Keratinocyte (primary cell): Measurements from ENCODE around the gene IER5. TPM values are rescaled to one million over a fixed set of nuclear protein-coding genes. Genes with fewer than 3 reads are reported as not detected.

Source experiments
- DNase-seq: peaks from one replicate; pipeline ENCODE4 v3.0.0-alpha.2; 2011; ENCODE audit warnings: low read depth, missing footprints, low spot score
- FAIRE-seq: peaks from 2 replicates; lab custom pipeline; 2011; peaks lifted over from hg19 to GRCh38; lab: Jason Lieb, UNC
- H2AFZ ChIP-seq: 2 replicates; pipeline ENCODE4 v1.6.0; 2012; ENCODE audit warnings: low read length, control low read depth, inconsistent platforms; ENCODE audit not compliant: control insufficient read depth
- H3K27ac ChIP-seq: 2 replicates; pipeline ENCODE4 v1.5.1; 2011; ENCODE audit warnings: low read length; ENCODE audit not compliant: control insufficient read depth, insufficient read depth
- H3K27me3 ChIP-seq: 3 replicates; pipeline ENCODE4 v1.6.0; 2011; ENCODE audit warnings: low read length; ENCODE audit not compliant: control insufficient read depth, insufficient read depth; ENCODE audit errors: extremely low read depth
- H3K36me3 ChIP-seq, 2 experiments: 2 replicates in 1 of 2; 3 replicates in 1 of 2; pipeline ENCODE4 v1.5.1; 2011; ENCODE audit warnings: low read length in 2 of 2, mild to moderate bottlenecking in 1 of 2; ENCODE audit not compliant: control insufficient read depth in 2 of 2, insufficient read depth in 2 of 2; ENCODE audit errors: extremely low read depth in 1 of 2
- H3K4me1 ChIP-seq: 3 replicates; pipeline ENCODE4 v1.5.1; 2011; ENCODE audit warnings: low read length; ENCODE audit not compliant: control insufficient read depth, insufficient read depth; ENCODE audit errors: extremely low read depth
- H3K4me2 ChIP-seq: 3 replicates; pipeline ENCODE4 v1.6.0; 2011; ENCODE audit warnings: low read depth, low read length; ENCODE audit not compliant: control insufficient read depth, insufficient read depth; ENCODE audit errors: extremely low read depth
- H3K4me3 ChIP-seq, 3 experiments: fragments of 200-600 bp in 1 of 3; sonication (generic) in 1 of 3; 2 replicates in 2 of 3; 3 replicates in 1 of 3; pipeline ENCODE4 v1.5.1; 2011 to 2016; ENCODE audit warnings: low read length in 3 of 3, mild to moderate bottlenecking in 3 of 3, control low read depth in 2 of 3, inconsistent platforms in 1 of 3, low read depth in 1 of 3, mixed read lengths in 1 of 3, mixed run types in 1 of 3, moderate library complexity in 1 of 3; ENCODE audit not compliant: control insufficient read depth in 2 of 3, insufficient read depth in 2 of 3; ENCODE audit errors: extremely low read depth in 1 of 3
- H3K79me2 ChIP-seq: 2 replicates; pipeline ENCODE4 v1.6.0; 2012; ENCODE audit warnings: low read length; ENCODE audit not compliant: control insufficient read depth, insufficient read depth
- H3K9ac ChIP-seq: 3 replicates; pipeline ENCODE4 v1.6.0; 2011; ENCODE audit warnings: low read length; ENCODE audit not compliant: control insufficient read depth, insufficient read depth; ENCODE audit errors: extremely low read depth
- H3K9me1 ChIP-seq: 3 replicates; pipeline ENCODE4 v1.6.0; 2011; ENCODE audit warnings: low read length; ENCODE audit not compliant: control insufficient read depth, insufficient read depth; ENCODE audit errors: extremely low read depth
- H3K9me3 ChIP-seq: 2 replicates; pipeline ENCODE4 v1.5.1; 2012; ENCODE audit warnings: low read depth, low read length; ENCODE audit not compliant: control insufficient read depth
- H4K20me1 ChIP-seq: 3 replicates; pipeline ENCODE4 v1.6.0; 2011; ENCODE audit warnings: low read length; ENCODE audit not compliant: control insufficient read depth, insufficient read depth; ENCODE audit errors: extremely low read depth
- CTCF ChIP-seq, 3 experiments: IDR thresholded peaks in 1 of 3; conservative IDR thresholded peaks in 1 of 3; optimal IDR thresholded peaks in 1 of 3; 2 replicates in 2 of 3; 3 replicates in 1 of 3; pipeline versions ENCODE3 to v1.5.1; 2011; ENCODE audit warnings: low read length in 3 of 3, mild to moderate bottlenecking in 3 of 3, moderate library complexity in 2 of 3, control low read depth in 1 of 3, inconsistent platforms in 1 of 3; ENCODE audit not compliant: insufficient read depth in 2 of 3; ENCODE audit errors: extremely low read depth in 1 of 3
- EZH2 ChIP-seq: IDR thresholded peaks from one replicate; pipeline ENCODE4 v1.6.1; 2012; ENCODE audit warnings: inconsistent platforms, mild to moderate bottlenecking, low read length, moderate library complexity
- dilution Hi-C: fragments of 300-500 bp; cut with MboI; formaldehyde crosslinking; loops from one replicate; pipeline ENCODE4 v1.7.0; 2020; ENCODE audit warnings: low sequenced_read_pairs; ENCODE audit not compliant: extremely low pct_ligation_motif_present
- polyA plus RNA-seq, 5 experiments: library from polyadenylated mRNA; depleted of rRNA in 3 of 5; stranded (reverse) in 3 of 5; stranded (forward) in 1 of 5; unstranded in 1 of 5; fragments of >200 nt; gene quantifications; 1 replicate in 1 of 5; 2 replicates in 3 of 5; 3 replicates in 1 of 5; pipeline versions ENCODE4 v1.2.1 to v1.2.3, GENCODE V29; 2011 to 2012; ENCODE audit warnings: missing spikeins in 2 of 5, low read depth in 1 of 5, low replicate concordance in 1 of 5

The IER5 gene
- polyA plus RNA-seq, 1 donor (not counting 4 experiments of a cell fraction or from before 2014, with no cell fraction given): 22.5 TPM

- dilution Hi-C loops: no loop called here
- no peak overlapping the region for H3K4me2 ChIP-seq
- no peaks in the 10 kb centered on the region for H4K20me1 ChIP-seq
- DNase-seq (no peak), FAIRE-seq (no peak)
- no peaks in the 10 kb centered on the region for H3K9me3 ChIP-seq
- peaks cover 67% of the 10 kb centered on the region for H3K4me1 ChIP-seq
- no peaks in the 10 kb centered on the region for H3K9me1 ChIP-seq
- H3K79me2 ChIP-seq: no peaks in the 10 kb centered on the region
- H3K4me3 ChIP-seq: no peak overlapping the region
- no peaks in the 10 kb centered on the region for H3K36me3 ChIP-seq
- TF ChIP-seq CTCF (optimal IDR thresholded peaks at IDR 0.05 in 1 of 3, IDR thresholded peaks at IDR 0.05 in 1 of 3, conservative IDR thresholded peaks at IDR 0.05 in 1 of 3; ENCODE audit: extremely low read depth in 1 of 3, insufficient read depth in 2 of 3, low read length in 3 of 3): no peak
- no peak for TF ChIP-seq EZH2
- H3K9ac ChIP-seq: no peak overlapping the region
- H3K27ac ChIP-seq: no peak overlapping the region
- no peak overlapping the region for H2AFZ ChIP-seq
- no peaks in the 10 kb centered on the region for H3K27me3 ChIP-seq
Observed at GRCh38 chr1:181102841-181103240, 14.3 kb downstream of the IER5 start.

DNA sequence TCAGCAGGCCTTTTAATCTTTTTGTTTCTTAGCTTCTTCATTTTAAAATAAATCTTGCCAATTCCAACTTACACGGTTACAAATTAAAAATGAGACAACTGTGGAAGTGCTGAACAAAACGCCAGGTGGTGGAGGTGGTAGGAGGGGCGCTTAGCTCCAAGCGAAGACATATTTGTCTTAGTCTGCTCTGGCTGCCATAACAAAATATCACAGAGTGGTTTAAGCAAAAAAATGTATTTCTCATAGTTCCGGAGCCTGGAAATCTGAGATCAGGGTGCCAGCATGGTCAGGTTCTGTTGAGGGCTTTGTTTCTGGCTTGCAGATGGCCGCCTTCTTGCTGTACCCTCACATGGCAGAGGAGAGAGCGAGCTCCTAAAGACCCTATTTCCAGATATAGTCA lies 14.9 kb downstream of the IER5 start:
- no peak for DNase-seq
- Histone ChIP-seq H3K27me3 (no peaks in the 10 kb centered on the region), H3K36me3 (no peaks in the 10 kb centered on the region), H3K4me2 (no peak overlapping the region), H4K20me1 (no peaks in the 10 kb centered on the region), H3K9me1 (no peaks in the 10 kb centered on the region), H3K4me1 (peaks cover 73% of the 10 kb centered on the region), H2AFZ (no peak overlapping the region), H3K4me3 (no peak overlapping the region), H3K9ac (no peak overlapping the region), H3K79me2 (no peaks in the 10 kb centered on the region), H3K9me3 (no peaks in the 10 kb centered on the region), H3K27ac (no peak overlapping the region)
- dilution Hi-C loops: no loop called here
- TF ChIP-seq CTCF (optimal IDR thresholded peaks at IDR 0.05 in 1 of 3, IDR thresholded peaks at IDR 0.05 in 1 of 3, conservative IDR thresholded peaks at IDR 0.05 in 1 of 3; ENCODE audit: extremely low read depth in 1 of 3, insufficient read depth in 2 of 3, low read length in 3 of 3) (no peak), EZH2 (no peak)
- FAIRE-seq: no peak
